ENCODE measurements around the gene RASA4.
"Not testable (repeated sequence)": the region's sequence is repeated elsewhere in the genome, so short reads cannot be mapped to it uniquely, and the experiment has no call there.

The RASA4 gene

GRCh38 chr7:102604431-102605145, 12.0 kb downstream of the RASA4 start:
- not testable (repeated sequence) for DNase-seq

GRCh38 chr7:102602317-102602716, 14.2 kb downstream of the RASA4 start:
- DNase-seq = not testable (repeated sequence)

GRCh38 chr7:102599699-102600098, 16.9 kb downstream of the RASA4 start:
- not testable (repeated sequence) for DNase-seq

- DNase-seq = not testable (repeated sequence)
These were observed 20.5 kb downstream of the RASA4 start for GRCh38 chr7:102596036-102596435.

GRCh38 chr7:102593637-102594334, 22.8 kb downstream of the RASA4 start:
- not testable (repeated sequence) for DNase-seq

- not testable (repeated sequence) for DNase-seq
These were observed 24.0 kb downstream of the RASA4 start for GRCh38 chr7:102592477-102593019.

- DNase-seq = not testable (repeated sequence)
These were observed 26.7 kb downstream of the RASA4 start for GRCh38 chr7:102589857-102590256.

- DNase-seq = not testable (repeated sequence)
These were observed 33.1 kb downstream of the RASA4 start for GRCh38 chr7:102583495-102583894.

- not testable (repeated sequence) for DNase-seq
These were observed 34.8 kb downstream of the RASA4 start for GRCh38 chr7:102581722-102582121.

GRCh38 chr7:102578486-102578885, 38.1 kb downstream of the RASA4 start:
- not testable (repeated sequence) for DNase-seq

GRCh38 chr7:102577315-102578240, 39.0 kb downstream of the RASA4 start:
- not testable (repeated sequence) for DNase-seq

GRCh38 chr7:102576363-102576762, 40.2 kb downstream of the RASA4 start:
- not testable (repeated sequence) for DNase-seq

GRCh38 chr7:102574607-102575006, 41.9 kb downstream of the RASA4 start:
- not testable (repeated sequence) for DNase-seq

- DNase-seq = peak; percentile 97 to 100
These were observed 44.0 kb downstream of the RASA4 start, which contains the start of gene POLR2J3 for GRCh38 chr7:102572261-102573239. Gene POLR2J3, minus strand, starts transcription at chr7:102572583. Its CDS starts 62 bp downstream, at chr7:102572521.

- DNase-seq = not testable (repeated sequence)
These were observed 47.9 kb downstream of the RASA4 start for GRCh38 chr7:102568620-102569019.

GRCh38 chr7:102550808-102551422, 65.6 kb downstream of the RASA4 start, which contains the start of gene SPDYE2:
Gene SPDYE2, plus strand, starts transcription at chr7:102551226. Its CDS starts 2,030 bp downstream, at chr7:102553256.
- DNase-seq = not testable (repeated sequence)

- DNase-seq = not testable (repeated sequence)
These were observed 70.2 kb downstream of the RASA4 start for GRCh38 chr7:102546353-102546752.

- not testable (repeated sequence) for DNase-seq
These were observed 71.3 kb downstream of the RASA4 start for GRCh38 chr7:102545288-102545687.

- not testable (repeated sequence) for DNase-seq
These were observed 72.2 kb downstream of the RASA4 start for GRCh38 chr7:102544372-102544771.

- not testable (repeated sequence) for DNase-seq
These were observed 73.0 kb downstream of the RASA4 start, which contains the start of gene UPK3BL2 for GRCh38 chr7:102543596-102543995. Gene UPK3BL2, minus strand, starts transcription at chr7:102543696. Its CDS starts 60 bp downstream, at chr7:102543636.
